Neural crest cell (in vitro differentiated cells): ENCODE results near the gene ZNF282. TPM values are rescaled to one million over a fixed set of nuclear protein-coding genes. Genes with fewer than 3 reads are reported as not detected.
A peak's percentile ranks its signal among the peaks of the same experiment; 100 is the strongest.

ENCODE experiments used
- DNase-seq: peaks from one replicate; pipeline ENCODE4 v3.0.0; 2021; ENCODE audit warnings: low read depth, mixed read lengths, low spot score
- H3K27ac Mint-ChIP-seq: one replicate; pipeline ENCODE4 v1.8.0; 2021; ENCODE audit warnings: mild to moderate bottlenecking, mixed read lengths; ENCODE audit not compliant: unreplicated experiment
- H3K27me3 Mint-ChIP-seq: 2 replicates; pipeline ENCODE4 v1.8.0; 2021; ENCODE audit warnings: low read depth, mild to moderate bottlenecking, mixed read lengths
- H3K36me3 Mint-ChIP-seq: 2 replicates; pipeline ENCODE4 v1.8.0; 2021; ENCODE audit warnings: low read depth, mild to moderate bottlenecking, mixed read lengths
- H3K4me1 Mint-ChIP-seq: 2 replicates; pipeline ENCODE4 v1.8.0; 2021; ENCODE audit warnings: mixed read lengths
- H3K4me3 Mint-ChIP-seq: one replicate; pipeline ENCODE4 v1.8.0; 2021; ENCODE audit warnings: mild to moderate bottlenecking, mixed read lengths
- H3K9me3 Mint-ChIP-seq: 2 replicates; pipeline ENCODE4 v1.8.0; 2021; ENCODE audit warnings: mixed read lengths
- total RNA-seq: library from RNA; stranded (reverse); gene quantifications from 2 replicates; pipeline ENCODE4 v1.2.1, GENCODE V29; 2021
- TF ChIP-seq, protein P1 (sequence below): fragments of 200-600 bp; sonication (generic); conservative IDR thresholded peaks from 2 replicates; pipeline ENCODE4 v1.5.0; 2021; ENCODE audit warnings: antibody characterized with exemption, mild to moderate bottlenecking

The ZNF282 gene
- total RNA-seq, 1 donor from 2014 or later: 31.8 TPM

DNA sequence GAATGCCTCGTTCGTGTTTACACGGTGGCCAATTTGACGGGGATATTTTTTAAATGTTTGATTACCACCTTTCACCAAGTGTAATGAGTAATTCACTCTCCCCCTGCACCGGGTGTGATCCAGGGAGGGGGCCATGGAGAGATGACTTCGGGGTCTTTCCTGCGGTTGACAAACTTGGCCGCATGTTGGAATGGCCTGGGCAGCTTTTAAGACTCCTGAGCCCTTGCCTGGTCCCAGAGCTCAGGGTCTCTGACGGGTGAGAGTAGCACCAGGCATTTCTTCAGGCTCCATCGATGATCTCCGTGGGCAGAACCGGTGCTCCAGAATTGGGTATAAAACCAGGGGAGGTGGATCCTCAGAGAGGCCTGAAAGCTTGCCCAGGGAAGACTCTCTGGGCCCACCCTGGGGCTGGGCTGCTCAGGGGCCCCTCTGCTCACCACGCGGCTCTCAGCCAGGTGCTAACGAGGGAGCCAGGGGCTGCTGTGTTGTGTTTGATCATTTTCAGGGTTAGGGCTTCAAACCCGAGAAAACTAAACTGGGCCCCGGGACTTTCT is 882 bp downstream of the ZNF282 start:
- Mint-ChIP-seq H3K4me1 (peaks cover 8% of the 10 kb centered on the region), H3K36me3 (peaks cover 26% of the 10 kb centered on the region), H3K27me3 (peaks cover 3% of the 10 kb centered on the region), H3K9me3 (no peaks in the 10 kb centered on the region), H3K27ac (peak overlapping the region; percentile 67), H3K4me3 (peak overlapping the region; percentile 94)
- TF ChIP-seq, protein P1, sequence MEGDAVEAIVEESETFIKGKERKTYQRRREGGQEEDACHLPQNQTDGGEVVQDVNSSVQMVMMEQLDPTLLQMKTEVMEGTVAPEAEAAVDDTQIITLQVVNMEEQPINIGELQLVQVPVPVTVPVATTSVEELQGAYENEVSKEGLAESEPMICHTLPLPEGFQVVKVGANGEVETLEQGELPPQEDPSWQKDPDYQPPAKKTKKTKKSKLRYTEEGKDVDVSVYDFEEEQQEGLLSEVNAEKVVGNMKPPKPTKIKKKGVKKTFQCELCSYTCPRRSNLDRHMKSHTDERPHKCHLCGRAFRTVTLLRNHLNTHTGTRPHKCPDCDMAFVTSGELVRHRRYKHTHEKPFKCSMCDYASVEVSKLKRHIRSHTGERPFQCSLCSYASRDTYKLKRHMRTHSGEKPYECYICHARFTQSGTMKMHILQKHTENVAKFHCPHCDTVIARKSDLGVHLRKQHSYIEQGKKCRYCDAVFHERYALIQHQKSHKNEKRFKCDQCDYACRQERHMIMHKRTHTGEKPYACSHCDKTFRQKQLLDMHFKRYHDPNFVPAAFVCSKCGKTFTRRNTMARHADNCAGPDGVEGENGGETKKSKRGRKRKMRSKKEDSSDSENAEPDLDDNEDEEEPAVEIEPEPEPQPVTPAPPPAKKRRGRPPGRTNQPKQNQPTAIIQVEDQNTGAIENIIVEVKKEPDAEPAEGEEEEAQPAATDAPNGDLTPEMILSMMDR: no peak
- no peak for DNase-seq

DNA sequence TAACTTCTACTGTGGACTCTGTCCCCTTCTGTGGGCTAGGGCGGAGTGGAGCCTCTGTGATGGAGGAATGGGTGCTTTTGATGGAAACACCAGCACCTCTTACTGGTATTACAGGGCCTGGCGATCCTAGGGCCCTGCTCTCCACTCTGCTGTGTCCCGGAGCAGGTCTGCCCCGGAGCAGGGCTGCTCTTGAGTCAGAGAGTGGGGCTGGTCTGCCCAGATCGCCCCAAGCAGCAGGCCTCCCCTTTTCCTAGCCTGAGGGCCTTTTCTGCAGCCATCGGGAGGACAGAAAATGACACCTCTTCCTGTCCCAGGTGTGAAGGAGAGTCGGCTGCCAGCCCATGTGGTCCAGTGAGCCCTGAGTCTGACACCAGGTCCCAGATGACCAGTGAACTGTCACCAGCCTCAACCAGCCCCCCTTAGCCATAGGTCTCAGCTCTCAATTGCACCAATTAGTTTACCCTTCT is 1.4 kb downstream of the ZNF282 start:
- H3K27ac Mint-ChIP-seq: peak overlapping the region; percentile 67
- H3K36me3 Mint-ChIP-seq: peaks cover 28% of the 10 kb centered on the region
- no peaks in the 10 kb centered on the region for H3K27me3 Mint-ChIP-seq
- peak overlapping the region; percentile 94 for H3K4me3 Mint-ChIP-seq
- peaks cover 8% of the 10 kb centered on the region for H3K4me1 Mint-ChIP-seq
- no peaks in the 10 kb centered on the region for H3K9me3 Mint-ChIP-seq
- DNase-seq: no peak
- TF ChIP-seq, protein P1: no peak

DNA sequence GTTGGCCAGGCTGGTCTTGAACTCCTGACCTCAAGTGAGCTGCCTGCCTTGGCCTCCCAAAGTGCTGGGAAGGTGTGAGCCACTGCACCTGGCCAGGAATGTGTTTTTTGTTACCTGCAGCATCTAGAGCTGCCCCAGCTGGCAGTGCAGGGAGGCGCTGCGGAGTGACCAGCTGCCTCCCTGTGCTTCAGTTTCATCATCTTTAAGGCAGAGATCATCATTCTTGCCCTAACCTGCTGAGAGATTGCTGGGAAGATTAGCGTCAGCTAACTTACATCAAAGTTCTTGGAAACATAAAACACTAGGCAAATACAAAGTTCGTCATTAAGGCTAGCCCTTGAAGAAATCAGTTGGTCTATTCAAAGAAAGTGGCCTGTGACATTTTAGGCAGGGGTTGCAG is 2.3 kb downstream of the ZNF282 start:
- Mint-ChIP-seq H3K9me3 (no peaks in the 10 kb centered on the region), H3K36me3 (peaks cover 30% of the 10 kb centered on the region), H3K4me3 (peak overlapping the region; percentile 94), H3K27ac (no peak overlapping the region), H3K4me1 (peaks cover 8% of the 10 kb centered on the region), H3K27me3 (no peaks in the 10 kb centered on the region)
- DNase-seq: no peak
- TF ChIP-seq, protein P1: no peak

DNA sequence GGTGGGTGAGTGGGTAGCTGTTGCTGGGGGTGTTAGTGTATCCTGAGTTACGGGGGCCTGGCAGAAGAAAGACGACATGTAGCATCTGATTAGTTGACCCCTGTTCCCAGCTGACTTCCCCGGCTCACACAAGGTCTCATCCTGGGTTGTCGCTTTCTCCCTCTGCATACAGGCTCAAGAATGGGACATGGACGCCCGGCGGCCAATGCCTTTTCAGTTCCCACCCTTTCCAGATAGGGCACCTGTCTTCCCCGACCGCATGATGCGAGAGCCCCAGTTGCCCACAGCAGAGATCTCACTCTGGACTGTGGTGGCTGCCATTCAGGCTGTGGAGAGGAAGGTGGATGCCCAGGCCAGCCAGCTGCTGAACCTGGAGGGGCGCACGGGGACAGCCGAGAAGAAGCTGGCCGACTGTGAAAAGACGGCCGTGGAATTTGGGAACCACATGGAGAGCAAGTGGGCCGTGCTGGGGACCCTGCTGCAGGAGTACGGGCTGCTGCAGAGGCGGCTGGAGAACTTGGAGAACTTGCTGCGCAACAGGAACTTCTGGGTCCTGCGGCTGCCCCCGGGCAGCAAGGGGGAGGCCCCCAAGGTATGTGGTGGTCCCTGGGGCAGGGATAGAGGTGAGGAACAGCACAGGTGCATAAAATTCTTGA is 2.9 kb downstream of the ZNF282 start:
- Mint-ChIP-seq H3K4me3 (peak overlapping the region; percentile 94), H3K9me3 (no peaks in the 10 kb centered on the region), H3K27me3 (no peaks in the 10 kb centered on the region), H3K4me1 (peaks cover 8% of the 10 kb centered on the region), H3K27ac (no peak overlapping the region), H3K36me3 (peaks cover 30% of the 10 kb centered on the region)
- TF ChIP-seq, protein P1: no peak
- no peak for DNase-seq

DNA sequence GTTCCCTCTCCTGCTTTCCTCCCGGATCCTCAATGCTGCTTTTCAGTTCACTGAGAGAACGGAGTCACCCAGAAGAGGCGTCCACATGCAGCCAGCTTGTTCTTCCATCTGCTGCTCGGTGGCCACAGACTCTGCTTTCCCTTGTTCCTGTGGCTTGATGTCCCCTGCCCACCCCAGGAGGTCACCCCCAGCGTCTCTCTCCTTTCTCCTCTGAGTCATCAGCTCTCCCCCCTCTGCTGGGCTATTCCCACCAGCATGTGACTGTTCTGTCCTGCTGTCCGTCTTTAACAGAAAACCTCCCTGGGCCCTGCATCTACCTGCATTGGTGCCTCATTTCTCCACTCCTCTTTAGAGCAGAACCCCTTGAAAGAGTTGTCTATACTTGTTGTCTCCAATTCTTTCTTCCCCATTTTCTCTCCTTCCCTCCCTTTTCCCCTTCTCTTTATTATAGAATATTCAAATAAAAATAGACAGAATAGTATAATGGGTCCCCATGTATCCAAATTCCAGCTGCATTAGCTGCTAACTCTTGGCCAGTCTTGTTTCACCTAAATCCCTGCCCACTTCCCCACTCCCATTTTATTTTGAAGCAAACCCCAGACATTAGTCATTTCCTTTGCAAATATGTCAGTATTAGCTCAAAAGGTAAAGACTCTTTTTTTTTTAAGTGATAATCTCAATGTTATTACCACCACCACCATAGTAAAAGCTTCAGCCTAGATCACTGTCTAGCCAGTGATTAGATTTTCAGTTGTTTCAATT is 4.1 kb downstream of the ZNF282 start:
- peaks cover 39% of the 10 kb centered on the region for H3K36me3 Mint-ChIP-seq
- no peak overlapping the region for H3K27ac Mint-ChIP-seq
- peaks cover 8% of the 10 kb centered on the region for H3K4me1 Mint-ChIP-seq
- H3K4me3 Mint-ChIP-seq: peak overlapping the region; percentile 81
- no peaks in the 10 kb centered on the region for H3K27me3 Mint-ChIP-seq
- TF ChIP-seq, protein P1: no peak
- no peaks in the 10 kb centered on the region for H3K9me3 Mint-ChIP-seq
- no peak for DNase-seq
